ENCODE data around the gene UBL3. TPM values are rescaled to one million over a fixed set of nuclear protein-coding genes. Genes with fewer than 3 reads are reported as not detected.

The UBL3 gene
- total and polyA plus RNA-seq, 10 of the 15 experiments (the other 5 are each of a cell fraction or from before 2014, with no cell fraction given): 5.5 to 13.7 (median 10.6) TPM

- TF ChIP-seq E2F8 (IDR thresholded peaks at IDR 0.05; ENCODE audit: low read depth, partially characterized antibody) (no peak), RCOR1 (conservative IDR thresholded peaks at IDR 0.05; ENCODE audit: low read depth, low read length) (no peak), POLR2AphosphoS5 (IDR thresholded peaks at IDR 0.05; ENCODE audit: low read length) (peak; percentile 62), GATAD2B (conservative IDR thresholded peaks at IDR 0.05; ENCODE audit: low read depth) (peak; percentile 20; the same call in 1 of the 2 replicates), HDGF (IDR thresholded peaks at IDR 0.05) (peak; percentile 95), TAF1 (IDR thresholded peaks at IDR 0.05; ENCODE audit: borderline replicate concordance, low read depth, low read length) (peak; percentile 61), NBN (IDR thresholded peaks at IDR 0.05) (peak; percentile 95), ZNF217 (IDR thresholded peaks at IDR 0.05) (no peak), YBX1 (IDR thresholded peaks at IDR 0.05) (no peak), RELA (IDR thresholded peaks at IDR 0.05; ENCODE audit: borderline replicate concordance, partially characterized antibody) (peak; percentile 36), ESRRA (IDR thresholded peaks at IDR 0.05; ENCODE audit: low read length) (no peak), TARDBP (IDR thresholded peaks at IDR 0.05; ENCODE audit: borderline replicate concordance) (peak; percentile 88; the same call in 1 of the 2 replicates), CBFB (IDR thresholded peaks at IDR 0.05; ENCODE audit: low read depth) (0 out of 2 replicates have a peak, but pooled peaks have one; percentile 16), ZNF207 (IDR thresholded peaks at IDR 0.05; ENCODE audit: borderline replicate concordance) (peak; percentile 63; the same call in 1 of the 2 replicates), EP300 (IDR thresholded peaks at IDR 0.05; ENCODE audit: borderline replicate concordance in 1 of 2, control insufficient read depth in 1 of 2, low read depth in 2 of 2, low read length in 2 of 2) (no peak), BHLHE40 (IDR thresholded peaks at IDR 0.05; ENCODE audit: borderline replicate concordance in 1 of 2, low read depth in 2 of 2, low read length in 1 of 2) (peak; percentile 57 to 80), SREBF1 (IDR thresholded peaks at IDR 0.05; ENCODE audit: low read length) (peak; percentile 29; the same call in 1 of the 2 replicates), SMAD1 (IDR thresholded peaks at IDR 0.05; ENCODE audit: low read depth, partially characterized antibody) (peak; percentile 60), SMAD5 (IDR thresholded peaks at IDR 0.05; ENCODE audit: low read depth) (no peak), ATF3 (IDR thresholded peaks at IDR 0.05; ENCODE audit: borderline replicate concordance, extremely low read depth, low read depth, low read length) (no peak), PML (IDR thresholded peaks at IDR 0.05; ENCODE audit: low read length) (no peak), YY1 (IDR thresholded peaks at IDR 0.05; ENCODE audit: low read depth, low read length) (peak; percentile 94), MLLT1 (IDR thresholded peaks at IDR 0.05) (peak; percentile 61), BCL3 (IDR thresholded peaks at IDR 0.05; ENCODE audit: borderline replicate concordance, insufficient read depth, low read depth, low read length, poor library complexity, severe bottlenecking) (no peak), SRF (IDR thresholded peaks at IDR 0.05; ENCODE audit: low read depth in 2 of 2, low read length in 2 of 2) (peak in 1 of 2 experiments; percentile 62; a peak in 2 of 4 replicates), CHD2 (IDR thresholded peaks at IDR 0.05; ENCODE audit: borderline replicate concordance, low read depth, low read length) (peak; percentile 89)
Observed at GRCh38 chr13:29850213-29850898, at the start of gene UBL3 (continued).
